Omental fat pad (tissue), 4 donors: ENCODE measurements around the gene FAAH2. TPM values are rescaled to one million over a fixed set of nuclear protein-coding genes. Genes with fewer than 3 reads are reported as not detected.

Experiments used
- ATAC-seq: fragments of 150-250 bp; one replicate; pipeline ENCODE4 v1.9.1; 2016; ENCODE audit warnings: mild to moderate bottlenecking, moderate library complexity; ENCODE audit not compliant: low FRiP score
- DNase-seq: peaks from one replicate; pipeline ENCODE4 v3.0.0-alpha.2; 2019; ENCODE audit warnings: low spot score
- total RNA-seq, 4 donors: library from RNA; depleted of rRNA; stranded (reverse); fragments of >200 nt; gene quantifications; one replicate each; pipeline ENCODE4 v1.1.0, GENCODE V29; 2016
- TF ChIP-seq, protein P1 (sequence below), 3 donors: fragments of 450-650 bp; IDR thresholded peaks; one replicate each; pipeline ENCODE4 v1.5.1; 2016 to 2017; ENCODE audit warnings: antibody characterized with exemption in 3 of 3, mild to moderate bottlenecking in 3 of 3, moderate library complexity in 2 of 3

Gene FAAH2
- total RNA-seq, 4 donors from 2014 or later = 0.79 to 8.4 (median 2.3) TPM

DNA sequence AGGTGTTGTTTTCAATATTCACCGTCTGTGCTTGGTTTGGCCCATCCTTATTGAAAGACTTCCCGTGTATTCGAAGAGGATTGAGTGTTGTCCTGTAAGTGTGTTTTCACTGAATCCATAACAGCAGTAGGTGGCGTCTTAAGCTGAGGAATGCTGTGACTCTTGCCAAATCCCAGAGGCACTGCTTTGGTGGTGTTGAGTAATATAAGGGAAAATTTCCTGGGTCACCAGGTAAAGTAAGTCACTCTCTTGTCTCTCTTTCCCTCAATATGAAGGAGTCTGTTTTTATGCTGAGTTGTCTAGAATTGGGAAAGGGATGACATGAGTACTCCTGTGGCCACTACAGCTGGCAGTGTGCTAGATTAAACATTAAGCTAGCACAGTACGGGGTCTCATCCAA, 158.6 kb downstream of the FAAH2 start:
- ATAC-seq (no peak), DNase-seq (no peak)
- TF ChIP-seq, protein P1, sequence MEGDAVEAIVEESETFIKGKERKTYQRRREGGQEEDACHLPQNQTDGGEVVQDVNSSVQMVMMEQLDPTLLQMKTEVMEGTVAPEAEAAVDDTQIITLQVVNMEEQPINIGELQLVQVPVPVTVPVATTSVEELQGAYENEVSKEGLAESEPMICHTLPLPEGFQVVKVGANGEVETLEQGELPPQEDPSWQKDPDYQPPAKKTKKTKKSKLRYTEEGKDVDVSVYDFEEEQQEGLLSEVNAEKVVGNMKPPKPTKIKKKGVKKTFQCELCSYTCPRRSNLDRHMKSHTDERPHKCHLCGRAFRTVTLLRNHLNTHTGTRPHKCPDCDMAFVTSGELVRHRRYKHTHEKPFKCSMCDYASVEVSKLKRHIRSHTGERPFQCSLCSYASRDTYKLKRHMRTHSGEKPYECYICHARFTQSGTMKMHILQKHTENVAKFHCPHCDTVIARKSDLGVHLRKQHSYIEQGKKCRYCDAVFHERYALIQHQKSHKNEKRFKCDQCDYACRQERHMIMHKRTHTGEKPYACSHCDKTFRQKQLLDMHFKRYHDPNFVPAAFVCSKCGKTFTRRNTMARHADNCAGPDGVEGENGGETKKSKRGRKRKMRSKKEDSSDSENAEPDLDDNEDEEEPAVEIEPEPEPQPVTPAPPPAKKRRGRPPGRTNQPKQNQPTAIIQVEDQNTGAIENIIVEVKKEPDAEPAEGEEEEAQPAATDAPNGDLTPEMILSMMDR (IDR thresholded peaks at IDR 0.05) = no peak

GRCh38 chrX:57445832-57446231, 159.3 kb downstream of the FAAH2 start:
- ATAC-seq (no peak), DNase-seq (no peak)
- TF ChIP-seq, protein P1 (IDR thresholded peaks at IDR 0.05) = no peak

DNA sequence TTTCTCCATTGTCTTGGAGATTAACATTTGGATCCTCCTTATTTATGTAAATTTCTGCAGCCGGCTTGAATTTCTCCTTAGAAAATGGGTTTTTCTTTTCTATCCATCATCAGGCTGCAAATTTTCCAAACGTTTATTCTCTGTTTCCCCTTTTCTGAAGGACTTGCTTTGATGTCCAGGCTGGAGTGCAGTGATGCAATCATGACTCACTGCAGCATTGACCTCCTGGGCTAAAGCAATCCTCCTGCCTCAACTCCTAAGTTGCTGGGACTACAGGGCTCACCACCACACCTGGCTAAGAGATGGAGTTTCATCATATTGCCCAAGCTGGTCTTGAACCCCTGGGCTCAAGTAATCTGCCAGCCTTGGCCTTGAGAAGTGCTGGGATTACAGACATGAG, 161.3 kb downstream of the FAAH2 start:
- TF ChIP-seq, protein P1 (IDR thresholded peaks at IDR 0.05) = no peak
- ATAC-seq (no peak), DNase-seq (no peak)

DNA sequence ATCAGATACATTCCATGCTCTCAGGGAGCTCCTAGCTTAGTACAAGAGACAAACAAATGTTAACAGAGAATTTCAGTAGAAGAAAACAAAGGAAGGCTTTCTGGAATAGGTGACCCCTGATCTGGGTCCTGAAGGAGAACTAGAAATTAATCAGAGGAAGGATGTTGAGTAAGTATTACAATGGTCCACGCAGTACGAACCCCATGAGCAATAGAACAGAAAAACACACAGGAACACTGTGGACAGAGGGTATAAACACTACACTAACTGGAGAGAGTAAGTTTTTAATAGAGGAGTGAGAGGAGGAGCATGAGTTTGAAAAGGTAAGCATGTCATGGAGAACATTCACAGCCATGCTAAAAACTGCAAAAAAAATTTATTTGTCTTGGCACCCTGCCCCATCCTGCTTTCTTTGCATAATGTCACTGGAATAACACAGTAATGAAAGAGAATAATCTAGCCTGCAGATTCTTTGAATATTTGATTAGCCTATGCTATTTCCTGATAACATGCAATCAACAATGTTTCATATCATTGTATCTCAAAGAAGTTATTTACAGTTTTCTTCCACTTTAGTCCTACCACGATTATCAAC, 165.0 kb downstream of the FAAH2 start:
- DNase-seq (no peak), ATAC-seq (no peak)
- TF ChIP-seq, protein P1 (IDR thresholded peaks at IDR 0.05) = no peak

DNA sequence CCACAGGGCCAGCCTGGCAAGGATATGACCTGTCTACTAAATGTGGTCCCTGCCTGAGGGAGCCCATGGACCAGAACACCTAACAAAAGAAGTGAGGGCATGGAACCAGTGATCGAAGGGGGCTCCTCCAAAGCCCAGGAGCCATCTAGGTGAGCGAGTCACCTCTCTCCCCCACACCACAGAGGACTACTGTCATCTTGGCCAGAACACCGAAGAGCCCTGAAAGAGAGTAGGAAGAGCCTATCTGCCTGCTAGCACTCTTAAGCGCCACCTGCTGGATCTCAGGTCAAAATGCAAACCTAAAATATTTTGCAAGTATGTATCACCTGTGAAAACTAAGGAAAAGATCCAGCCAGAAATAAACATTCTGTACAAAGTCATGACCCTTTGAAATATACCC, 167.4 kb downstream of the FAAH2 start:
- TF ChIP-seq, protein P1 (IDR thresholded peaks at IDR 0.05) = no peak
- DNase-seq (no peak), ATAC-seq (no peak)

DNA sequence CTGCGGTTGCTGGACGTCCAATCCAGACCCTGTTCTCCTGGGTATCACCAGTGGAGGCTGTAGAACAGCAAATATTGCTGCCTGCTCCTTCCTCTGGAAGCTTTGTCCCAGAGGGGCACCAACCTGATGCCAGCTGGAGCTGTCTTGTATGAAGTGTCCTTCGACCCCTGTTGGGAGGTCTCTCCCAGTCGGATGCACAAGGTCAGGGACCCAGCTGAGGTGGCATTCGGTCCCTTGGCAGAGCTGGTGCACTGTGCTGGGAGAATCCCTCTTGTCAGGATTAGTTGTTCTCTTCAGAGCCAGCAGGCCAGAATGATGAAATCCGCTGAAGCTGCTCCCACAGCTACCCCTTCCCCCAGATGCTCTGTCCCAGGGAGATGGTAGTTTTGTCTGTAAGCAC, 195.0 kb downstream of the FAAH2 start:
- DNase-seq (no peak), ATAC-seq (no peak)
- TF ChIP-seq, protein P1 (IDR thresholded peaks at IDR 0.05) = no peak

- DNase-seq (no peak), ATAC-seq (no peak)
- TF ChIP-seq, protein P1 (IDR thresholded peaks at IDR 0.05) = no peak
Measured at GRCh38 chrX:57516491-57516890, 230.0 kb downstream of the FAAH2 start.
